IPS-18c (cell line): ENCODE data around the gene MFGE8.

Experiments
- H3K4me3 ChIP-seq: 2 replicates; pipeline ENCODE4 v1.7.0; 2013; ENCODE audit warnings: low read depth, mild to moderate bottlenecking, low read length, moderate library complexity; ENCODE audit not compliant: insufficient read depth
- H3K9me3 ChIP-seq: one replicate; pipeline ENCODE4 v1.6.1; 2013; ENCODE audit warnings: mild to moderate bottlenecking, low read length, moderate library complexity; ENCODE audit not compliant: control insufficient read depth, insufficient read depth

Gene MFGE8

DNA sequence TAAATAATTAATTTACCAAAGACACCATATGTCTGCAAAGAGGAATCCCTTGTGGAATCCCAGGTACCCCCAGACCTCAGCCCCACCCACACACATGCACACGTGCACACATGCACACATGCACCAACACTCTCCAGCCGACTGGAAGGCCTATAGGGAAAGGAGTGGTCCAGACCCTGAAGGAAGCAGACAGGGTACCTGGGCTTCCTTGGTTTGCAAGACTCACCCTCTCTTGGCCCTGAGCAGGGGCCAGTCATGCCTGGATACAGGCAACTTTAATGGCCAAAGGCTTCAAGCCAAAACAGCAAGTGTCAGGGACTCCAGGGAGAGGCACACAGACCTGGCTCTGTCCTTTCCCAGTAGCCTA is 8.9 kb downstream of the MFGE8 start:
- H3K4me3 ChIP-seq, result no peak overlapping the region
- no peaks in the 10 kb centered on the region for H3K9me3 ChIP-seq

DNA sequence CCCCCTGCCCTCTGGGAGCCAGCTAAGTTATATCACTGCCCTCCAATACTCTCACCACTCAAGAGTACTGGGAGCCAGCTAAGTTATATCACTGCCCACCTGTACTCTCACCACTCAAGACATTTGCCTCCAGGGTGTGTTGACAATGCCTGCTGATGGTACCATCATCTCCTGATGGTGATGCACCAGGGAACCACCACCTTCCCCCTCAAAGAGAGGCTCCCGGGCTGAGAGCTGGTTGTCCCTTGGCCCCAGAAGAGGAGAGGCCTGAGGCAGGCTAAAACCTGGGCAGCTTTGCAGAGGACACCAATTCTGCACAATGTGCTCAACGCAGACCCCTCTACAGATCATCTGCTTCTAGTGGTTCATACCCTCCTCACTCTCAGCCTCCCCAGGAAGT is 10.3 kb downstream of the MFGE8 start:
- Histone ChIP-seq H3K4me3 (no peak overlapping the region), H3K9me3 (no peaks in the 10 kb centered on the region)

DNA sequence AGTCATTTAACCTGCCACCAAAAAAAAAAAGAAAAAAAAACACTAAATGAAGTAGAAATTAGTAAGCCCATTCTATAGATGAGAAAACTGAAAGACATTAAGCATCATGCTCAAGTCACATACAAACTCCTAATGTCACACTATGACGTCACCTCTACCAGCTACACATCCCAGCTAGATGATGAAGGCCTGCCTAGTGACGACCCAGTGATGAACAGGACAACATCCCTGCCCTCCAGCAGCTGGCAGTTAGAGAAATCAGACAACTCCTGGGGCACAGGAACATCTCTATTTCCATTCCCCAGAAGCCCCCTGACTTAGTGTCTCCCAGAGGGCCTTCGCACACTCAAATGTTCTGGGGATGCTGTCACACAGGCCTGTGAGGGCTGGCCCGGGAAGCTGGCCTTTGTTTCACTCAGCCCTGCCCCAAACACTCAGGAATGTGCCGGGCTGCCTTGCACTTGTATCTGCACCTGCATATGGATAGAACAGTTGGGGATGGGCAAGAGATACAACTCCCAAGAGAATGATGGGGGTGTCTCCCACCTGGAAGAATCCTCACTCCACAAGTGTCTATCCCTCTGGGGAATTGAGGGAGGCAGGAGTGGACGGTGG is 10.9 kb downstream of the MFGE8 start:
- Histone ChIP-seq H3K9me3 (no peaks in the 10 kb centered on the region), H3K4me3 (no peak overlapping the region)

DNA sequence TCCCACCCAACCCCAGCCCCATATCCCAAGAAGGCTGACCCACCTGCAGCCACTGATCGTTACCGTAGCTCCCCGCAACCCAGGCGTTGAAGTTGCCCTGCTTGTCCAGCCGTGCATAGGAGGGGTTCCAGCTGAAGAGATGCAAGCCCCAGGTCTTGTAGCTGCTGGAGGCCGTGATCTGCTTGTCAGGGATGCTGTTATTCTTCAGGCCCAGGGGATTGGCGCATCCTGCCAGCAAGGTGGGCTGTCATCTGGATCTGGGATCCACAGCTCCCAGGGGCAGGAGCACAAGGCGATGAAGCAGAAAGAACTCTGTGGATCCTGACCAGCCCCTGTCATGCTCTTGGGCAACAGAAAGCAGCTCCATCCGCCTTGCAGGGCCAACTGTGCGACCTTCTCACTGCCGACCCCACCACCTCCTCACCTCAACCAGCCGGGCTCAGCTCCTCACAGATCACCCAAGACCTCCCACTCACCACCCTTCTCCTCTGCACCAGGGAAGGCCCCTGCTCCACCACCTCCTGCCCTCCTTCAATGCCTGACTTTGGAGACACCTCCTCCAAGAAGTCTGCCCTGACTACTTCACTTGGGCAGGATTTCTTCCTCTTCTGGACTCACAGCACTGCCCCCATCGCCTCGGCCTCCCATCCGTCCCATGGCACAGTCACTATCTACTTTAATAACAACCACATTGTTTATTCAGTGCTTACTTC is 11.5 kb downstream of the MFGE8 start:
- H3K4me3 ChIP-seq, result no peak overlapping the region

DNA sequence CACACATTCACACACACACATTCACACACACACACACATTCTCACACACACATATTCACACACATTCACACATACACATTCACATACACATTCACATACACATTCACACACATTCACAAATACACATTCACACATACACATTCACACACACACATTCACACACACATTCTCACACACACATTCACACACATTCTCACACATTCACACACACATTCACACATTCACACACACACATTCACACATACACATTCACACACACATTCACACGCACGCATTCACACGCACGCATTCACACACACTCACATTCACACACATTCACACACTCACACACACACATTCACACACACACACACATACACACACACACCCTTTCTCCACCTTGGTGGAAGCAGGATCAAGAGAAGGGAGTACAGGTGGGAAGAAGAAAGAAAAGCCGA is 12.2 kb downstream of the MFGE8 start:
- Histone ChIP-seq H3K4me3 (no peak overlapping the region), H3K9me3 (no peaks in the 10 kb centered on the region)

More for the DNA sequence above, 11.5 kb downstream of the MFGE8 start:
- no peaks in the 10 kb centered on the region for H3K9me3 ChIP-seq

DNA sequence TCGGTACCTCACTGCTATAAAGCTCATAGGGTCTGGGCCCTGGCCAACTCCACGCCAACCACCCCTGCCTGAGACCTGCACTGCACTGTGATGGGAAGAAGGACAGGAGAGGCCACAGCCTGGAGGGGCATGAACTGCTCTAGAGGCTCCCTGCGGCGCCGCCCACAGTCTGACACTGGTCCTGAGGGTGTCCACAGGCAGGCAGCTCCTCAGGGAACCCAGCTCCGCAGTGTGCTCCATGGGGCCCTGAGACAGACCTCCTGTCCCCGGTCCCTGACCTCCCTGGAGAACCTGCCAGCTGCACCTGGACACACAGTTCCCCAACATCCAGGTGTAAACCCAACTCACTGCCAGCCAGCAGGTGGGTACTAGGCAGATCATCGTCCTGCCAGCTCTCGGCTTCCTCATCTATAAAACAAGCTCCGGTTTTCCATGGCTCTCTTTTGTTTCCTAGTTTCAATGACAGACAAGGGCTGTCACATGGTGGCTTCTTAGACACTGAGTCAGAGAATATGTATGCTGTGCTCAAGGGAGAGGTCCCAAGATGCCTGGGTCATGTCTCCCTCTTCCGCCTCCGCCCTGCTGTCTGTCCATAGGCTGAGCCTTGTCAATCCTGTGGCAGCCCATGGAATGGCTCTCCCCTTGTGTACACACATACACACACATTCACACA is 12.7 kb downstream of the MFGE8 start:
- Histone ChIP-seq H3K9me3 (no peaks in the 10 kb centered on the region), H3K4me3 (no peak overlapping the region)

DNA sequence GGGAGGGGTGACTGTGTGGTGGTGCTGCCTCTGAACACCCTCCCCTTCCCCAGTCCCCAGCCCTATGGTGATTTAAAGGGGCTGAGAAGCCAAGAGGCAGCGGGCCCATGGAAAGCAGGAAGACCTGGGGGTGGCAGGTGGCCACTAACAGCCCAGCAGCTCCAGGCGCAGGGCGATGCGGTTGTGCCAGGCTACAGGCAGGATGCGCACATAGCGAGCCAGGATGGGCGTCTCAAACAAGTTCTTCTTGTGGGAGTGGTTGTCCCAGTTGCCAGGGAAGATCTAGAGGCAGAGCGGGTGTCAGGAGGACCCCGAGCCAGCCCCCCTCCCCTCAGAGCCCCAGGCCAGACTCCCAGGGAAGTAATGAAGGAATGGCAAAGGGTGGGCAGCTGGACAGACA is 13.9 kb downstream of the MFGE8 start:
- Histone ChIP-seq H3K9me3 (no peaks in the 10 kb centered on the region), H3K4me3 (no peak overlapping the region)

DNA sequence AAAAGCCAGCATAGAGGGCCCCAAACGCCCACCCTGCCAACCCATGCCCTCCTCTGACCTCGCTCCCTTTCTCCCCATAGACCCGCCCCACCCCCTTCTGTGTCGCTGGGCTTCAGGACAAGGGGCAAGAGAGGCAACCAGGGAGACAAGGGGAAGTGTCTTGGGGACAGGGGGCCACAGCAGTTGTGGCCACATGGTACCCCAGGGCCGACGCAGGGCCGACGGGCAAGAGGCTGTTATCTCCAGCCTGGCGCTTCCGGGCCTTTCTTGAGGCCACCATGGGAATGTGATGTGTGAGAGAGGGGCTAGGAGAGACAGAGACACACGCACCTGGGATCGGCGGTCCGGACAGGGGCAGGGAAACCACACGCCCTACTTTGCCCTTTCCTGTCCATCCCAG is 14.4 kb downstream of the MFGE8 start:
- Histone ChIP-seq H3K9me3 (no peaks in the 10 kb centered on the region), H3K4me3 (no peak overlapping the region)

DNA sequence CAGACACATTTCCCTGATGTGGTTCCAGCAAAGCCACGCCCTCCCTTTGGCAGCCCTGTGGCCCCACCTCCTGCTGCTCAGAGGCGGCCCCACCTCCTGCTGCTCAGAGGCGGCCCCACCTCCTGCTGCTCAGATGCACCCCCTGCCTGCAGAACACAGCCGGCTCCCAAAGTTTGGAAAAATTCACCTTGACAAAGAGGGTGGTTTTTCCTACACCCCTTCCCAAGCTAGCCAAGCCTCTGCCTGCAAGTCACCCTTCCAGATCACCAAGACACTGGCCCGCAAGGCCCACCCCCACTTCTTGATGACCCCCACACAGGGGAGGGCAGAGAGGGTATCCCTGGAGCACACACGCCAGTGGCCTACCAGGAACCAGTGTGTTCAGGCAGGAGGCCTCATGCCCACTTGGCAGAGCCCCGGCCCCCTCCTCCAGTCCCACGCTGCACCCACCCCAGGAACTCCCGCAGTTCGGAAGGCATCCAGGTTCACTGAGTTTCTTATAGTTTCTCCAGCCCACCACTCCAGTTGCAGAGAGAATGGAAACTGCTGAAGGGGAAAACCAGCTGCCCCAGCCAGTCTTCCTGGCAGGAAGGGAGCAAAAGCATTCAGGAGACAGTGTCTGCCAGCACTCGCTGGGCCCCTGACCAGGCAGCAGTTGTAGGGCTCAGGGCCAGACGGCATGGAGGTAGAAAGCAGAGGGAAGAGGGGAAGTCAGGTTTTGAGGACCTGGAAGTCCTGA is 15.6 kb downstream of the MFGE8 start:
- H3K9me3 ChIP-seq, result no peaks in the 10 kb centered on the region
- H3K4me3 ChIP-seq, result no peak overlapping the region

DNA sequence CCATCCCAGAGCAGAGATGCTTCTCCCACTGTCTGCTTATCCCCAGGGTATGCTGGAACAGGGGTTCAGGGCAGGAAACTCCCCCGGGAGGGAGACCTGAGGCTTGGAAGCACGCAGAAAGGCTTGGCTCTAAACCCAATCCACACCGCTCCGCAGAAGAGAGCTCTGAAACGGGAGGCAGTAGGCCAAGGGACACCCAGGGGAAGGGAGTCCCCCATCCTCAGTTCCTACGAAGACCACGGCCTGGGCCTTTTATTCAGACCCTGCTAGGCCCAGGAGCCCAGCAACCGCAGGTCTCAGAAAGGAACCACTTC is 16.1 kb downstream of the MFGE8 start:
- H3K9me3 ChIP-seq, result no peaks in the 10 kb centered on the region
- no peak overlapping the region for H3K4me3 ChIP-seq

DNA sequence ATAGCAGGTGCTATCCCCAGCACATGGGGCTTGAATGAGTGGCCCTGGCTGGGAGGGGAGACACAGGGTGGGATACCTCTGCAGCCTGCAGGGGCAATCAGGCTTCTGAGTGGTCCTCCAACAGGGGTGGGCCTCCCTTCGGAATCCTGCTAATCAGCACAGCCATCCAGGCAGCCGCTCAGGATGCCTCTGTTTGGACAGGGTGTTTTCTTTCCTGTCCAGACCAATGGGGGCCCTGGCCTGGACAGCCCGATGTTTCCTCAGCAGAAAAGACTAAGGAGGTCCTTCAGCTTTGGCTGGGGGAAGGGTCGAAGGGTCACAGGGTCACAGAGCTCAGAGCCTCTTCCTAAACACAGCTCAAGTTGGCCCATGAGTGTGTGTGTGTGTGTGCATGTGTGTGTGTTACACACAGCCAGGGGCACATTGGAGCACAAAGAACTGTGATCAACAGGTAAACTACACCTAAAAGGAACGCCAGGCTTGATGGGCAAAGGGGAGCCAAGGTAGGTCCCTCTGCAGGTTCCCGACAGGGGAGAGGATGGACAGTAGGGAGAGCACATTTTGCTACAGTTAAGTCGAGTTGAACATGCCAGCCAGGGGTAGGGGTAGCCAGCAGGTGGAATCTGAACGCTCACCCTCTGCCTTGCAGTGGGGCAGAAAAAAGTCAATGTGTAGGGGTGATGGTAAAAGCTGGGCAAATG is 16.7 kb downstream of the MFGE8 start:
- Histone ChIP-seq H3K9me3 (no peaks in the 10 kb centered on the region), H3K4me3 (no peak overlapping the region)

DNA sequence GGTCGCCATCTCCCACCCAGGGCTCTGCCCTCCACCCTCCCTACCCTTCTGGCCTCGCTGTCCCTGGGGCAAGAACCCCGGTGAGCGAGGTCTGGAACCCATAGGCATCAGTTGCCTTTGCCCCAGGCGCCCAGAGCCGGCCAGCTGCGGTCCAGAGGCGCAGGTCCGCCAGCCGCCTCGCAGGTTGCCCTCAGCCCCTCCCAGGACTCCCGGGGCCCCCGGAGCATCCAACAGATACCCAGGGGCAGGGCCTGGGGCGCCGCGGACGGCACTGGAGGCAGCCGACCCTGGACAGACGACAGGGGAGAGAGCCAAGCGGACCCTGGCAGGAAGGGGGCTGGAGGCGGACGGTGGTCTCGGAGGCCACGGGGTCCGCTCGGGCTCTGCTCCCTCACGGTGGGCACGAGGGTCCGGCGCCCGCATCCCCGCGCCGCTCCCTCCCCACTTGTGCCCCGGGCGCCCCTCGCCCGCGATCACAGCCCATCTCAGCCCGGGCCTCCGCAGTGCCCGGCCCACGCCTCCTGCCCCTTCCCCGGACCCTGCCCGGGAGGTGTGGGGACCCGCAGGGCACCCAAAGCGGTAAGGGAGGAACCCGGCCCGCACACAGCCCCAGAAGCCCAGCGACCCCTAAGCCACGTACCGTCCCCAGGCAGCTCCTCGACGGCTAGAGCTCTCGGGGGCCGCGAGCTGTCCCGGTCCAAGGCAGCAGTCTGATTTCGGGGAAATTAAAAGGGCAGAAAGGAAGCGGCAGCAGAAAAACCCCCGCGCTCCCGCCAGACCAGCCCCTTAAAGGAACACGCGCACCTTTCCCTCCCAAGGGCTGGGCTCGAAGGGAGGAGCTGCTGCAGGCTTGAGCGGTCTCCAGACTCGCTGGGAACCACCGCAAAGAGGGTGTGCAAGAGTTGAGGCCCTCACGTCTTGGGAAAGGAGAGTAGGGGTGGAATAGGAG is 18.1 kb downstream of the MFGE8 start, which contains the start of gene HAPLN3:
TSS of gene HAPLN3 (minus strand) at position 726 of the 949 bp plus-strand sequence. CDS start 8,246 bp downstream, outside the sequence.
- Histone ChIP-seq H3K4me3 (peak within 1 kb of the TSS; percentile 77), H3K9me3 (no peaks in the 10 kb centered on the region)

DNA sequence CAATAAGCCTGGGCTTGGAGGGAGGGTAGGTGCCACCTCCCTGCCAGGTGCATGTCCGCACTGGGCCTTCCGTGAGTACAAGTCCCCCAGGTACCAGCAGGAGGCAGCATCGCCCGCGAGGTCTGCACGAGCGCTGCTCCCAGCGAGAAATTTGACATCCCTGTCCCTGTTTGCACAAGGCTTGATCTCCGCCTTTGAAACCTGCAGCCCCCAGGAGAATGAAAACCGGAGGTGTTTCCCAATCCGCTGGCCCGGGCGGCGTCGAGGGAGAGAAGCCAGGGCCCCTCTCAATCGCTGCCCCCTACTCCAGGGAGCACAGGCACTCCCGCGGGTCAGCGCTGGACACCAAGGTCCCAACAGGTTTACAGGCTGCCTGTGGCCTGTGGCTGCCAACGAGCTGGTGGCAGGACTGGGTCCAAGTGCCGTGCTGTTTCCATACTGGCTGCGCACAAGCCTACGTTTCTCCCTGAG is 18.8 kb downstream of the MFGE8 start:
- no peaks in the 10 kb centered on the region for H3K9me3 ChIP-seq
- H3K4me3 ChIP-seq, result peak overlapping the region; percentile 77

DNA sequence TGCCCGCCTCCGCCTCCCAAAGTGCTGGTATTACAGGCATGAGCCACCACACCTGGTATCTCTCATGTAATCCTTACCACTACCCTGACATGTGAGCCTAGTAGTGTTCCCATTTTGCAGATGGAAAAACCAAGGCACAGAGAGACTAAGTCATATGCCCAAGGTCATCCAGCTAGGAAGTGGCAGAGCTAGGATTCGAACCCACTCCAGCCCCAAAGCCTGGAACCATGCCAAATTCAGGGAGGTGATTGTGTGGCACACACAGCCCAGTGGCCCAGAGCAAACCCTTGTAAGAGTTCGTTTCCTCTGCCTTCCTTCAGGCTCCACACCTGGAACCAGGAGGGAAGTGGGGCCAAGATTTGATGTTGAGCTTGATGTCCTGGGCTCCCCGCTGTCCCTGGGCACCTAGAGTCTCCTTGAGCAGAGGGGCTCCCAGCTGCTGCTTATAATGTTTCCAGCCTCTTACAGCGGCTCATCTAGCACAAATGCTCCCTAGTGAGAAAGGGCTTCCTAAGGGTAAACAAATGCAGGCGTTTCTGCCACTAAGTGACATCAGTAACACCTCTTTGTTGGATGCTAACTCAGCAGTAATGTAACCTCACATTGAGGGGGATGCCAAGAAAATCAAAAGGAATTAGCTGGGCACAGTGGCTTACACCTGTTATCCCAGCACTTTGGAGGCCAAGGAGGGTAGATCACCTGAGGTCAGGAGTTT is 21.5 kb downstream of the MFGE8 start:
- Histone ChIP-seq H3K9me3 (no peaks in the 10 kb centered on the region), H3K4me3 (no peak overlapping the region)

DNA sequence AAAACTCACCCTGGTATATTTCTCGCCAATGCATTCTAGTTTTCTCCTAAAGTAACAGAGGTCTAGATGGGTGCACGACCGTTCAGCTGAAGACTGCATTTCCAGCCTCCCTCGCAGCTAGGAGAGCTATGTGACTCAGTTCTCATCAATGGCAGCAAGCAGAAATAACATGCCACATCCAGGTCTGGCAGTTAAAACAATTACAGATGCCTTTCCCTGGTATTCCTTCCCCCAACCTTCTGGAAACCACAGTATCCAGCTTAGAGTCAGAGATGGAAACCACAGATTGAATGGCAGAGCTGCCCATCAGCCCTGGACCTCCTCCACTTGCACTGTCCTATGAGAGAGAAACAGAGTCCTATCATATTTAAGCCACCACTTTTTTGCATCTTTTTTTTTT is 22.7 kb downstream of the MFGE8 start:
- Histone ChIP-seq H3K4me3 (no peak overlapping the region), H3K9me3 (no peaks in the 10 kb centered on the region)

DNA sequence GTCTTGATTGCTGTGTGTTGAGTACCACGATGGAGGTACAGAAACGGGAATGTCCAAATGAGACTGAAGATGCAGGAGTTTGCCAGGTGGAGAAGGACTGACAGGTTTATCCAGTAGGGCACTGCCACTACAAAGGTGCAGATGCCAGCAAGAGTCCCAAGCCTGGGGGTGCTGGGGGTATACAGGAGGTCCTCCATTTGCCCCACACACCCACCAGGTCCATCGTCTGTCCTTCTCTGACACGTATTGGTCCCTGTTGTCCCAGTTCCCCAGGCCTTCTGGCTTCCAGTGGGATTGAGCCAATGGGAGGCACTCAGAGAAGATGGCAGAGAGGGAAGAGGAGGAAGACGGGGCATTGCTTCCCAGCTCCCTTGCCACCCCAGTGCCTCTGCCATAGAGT is 24.5 kb downstream of the MFGE8 start:
- no peak overlapping the region for H3K4me3 ChIP-seq
- H3K9me3 ChIP-seq, result no peaks in the 10 kb centered on the region
